Fibroblast of mammary gland (primary cell): ENCODE data around the gene PRCD.

ENCODE experiments used
- DNase-seq: peaks from one replicate; pipeline ENCODE4 v3.0.0-alpha.2; 2010; ENCODE audit warnings: low read depth
- H3K4me3 ChIP-seq: 2 replicates; pipeline ENCODE4 v1.5.1; 2011; ENCODE audit warnings: low read depth, mild to moderate bottlenecking, low read length, moderate library complexity; ENCODE audit not compliant: control insufficient read depth
- CTCF ChIP-seq: conservative IDR thresholded peaks from 2 replicates; pipeline ENCODE4 v1.5.1; 2011; ENCODE audit warnings: low read depth, low read length, inconsistent platforms; ENCODE audit not compliant: control insufficient read depth, insufficient read depth

PRCD gene

GRCh38 chr17:76547642-76548202, 7.9 kb downstream of the PRCD start:
- no peak for TF ChIP-seq CTCF
- DNase-seq, result no peak
- H3K4me3 ChIP-seq, result no peak overlapping the region

- DNase-seq, result no peak
- no peak for TF ChIP-seq CTCF
- no peak overlapping the region for H3K4me3 ChIP-seq
These were observed 8.8 kb downstream of the PRCD start for GRCh38 chr17:76548378-76549214.

- TF ChIP-seq CTCF, result no peak
- no peak overlapping the region for H3K4me3 ChIP-seq
- no peak for DNase-seq
These were observed 9.3 kb downstream of the PRCD start for GRCh38 chr17:76549215-76549518.

- no peak for TF ChIP-seq CTCF
- no peak for DNase-seq
- no peak overlapping the region for H3K4me3 ChIP-seq
These were observed 9.7 kb downstream of the PRCD start for GRCh38 chr17:76549539-76549938.

GRCh38 chr17:76550712-76551615, 11.1 kb downstream of the PRCD start:
- DNase-seq, result peak; percentile 60
- no peak for TF ChIP-seq CTCF
- no peak overlapping the region for H3K4me3 ChIP-seq

- H3K4me3 ChIP-seq, result no peak overlapping the region
- DNase-seq, result no peak
- no peak for TF ChIP-seq CTCF
These were observed 11.8 kb downstream of the PRCD start for GRCh38 chr17:76551685-76552084.
